SK-N-SH (cell line): ENCODE results near the gene C7orf33. TPM values are rescaled to one million over a fixed set of nuclear protein-coding genes. Genes with fewer than 3 reads are reported as not detected.

Experiments used
- CTCF ChIA-PET: fragments of 300-600, 350-600 bp; formaldehyde crosslinking; extraction: SDS; loops from one replicate; lab custom pipeline; 2021; lab: Yijun Ruan, JAX
- POLR2A ChIA-PET: fragments of 350-600 bp; sonication (Branson Sonifier 250); formaldehyde crosslinking; extraction: SDS; loops from one replicate; lab custom pipeline; 2020; ENCODE audit warnings: antibody characterized with exemption, inconsistent platforms; lab: Yijun Ruan, JAX
- DNase-seq: peaks from one replicate; pipeline ENCODE4 v3.0.0; 2012
- H2AFZ ChIP-seq: fragments of 200-600 bp; sonication (generic); 2 replicates; pipeline ENCODE4 v1.8.1; 2016; ENCODE audit warnings: antibody characterized with exemption, mild to moderate bottlenecking, low read depth
- H3F3A ChIP-seq: fragments of 200-600 bp; sonication (generic); replicated peaks from 2 replicates; pipeline ENCODE3; 2016; ENCODE audit warnings: antibody characterized with exemption, mild to moderate bottlenecking; ENCODE audit not compliant: insufficient read depth
- H3K27ac ChIP-seq, 2 experiments: fragments of 200-500 bp in 1 of 2; fragments of 200-600 bp in 1 of 2; sonication (Bioruptor generic) in 1 of 2; sonication (generic), shearing (Covaris generic) in 1 of 2; 2 replicates each; pipeline versions ENCODE4 v1.5.1 to v1.6.1; 2014 to 2016; ENCODE audit warnings: low read depth in 2 of 2, inconsistent platforms in 1 of 2, low read length in 1 of 2, mild to moderate bottlenecking in 1 of 2, mixed read lengths in 1 of 2
- H3K27me3 ChIP-seq: fragments of 200-600 bp; sonication (generic), shearing (Covaris generic); 2 replicates; pipeline ENCODE4 v1.6.1; 2016; ENCODE audit warnings: mixed run types; ENCODE audit not compliant: insufficient read depth
- H3K36me3 ChIP-seq, 2 experiments: fragments of 200-500 bp in 1 of 2; fragments of 200-600 bp in 1 of 2; sonication (Bioruptor generic) in 1 of 2; sonication (generic) in 1 of 2; replicated peaks in 1 of 2; 2 replicates each; pipeline versions ENCODE3 to v1.5.1; 2014 to 2016; ENCODE audit warnings: low read length in 1 of 2, mild to moderate bottlenecking in 1 of 2; ENCODE audit not compliant: insufficient read depth in 2 of 2, control insufficient read depth in 1 of 2
- H3K4me1 ChIP-seq, 2 experiments: fragments of 200-500 bp in 1 of 2; fragments of 200-600 bp in 1 of 2; sonication (Bioruptor generic) in 1 of 2; sonication (generic), shearing (Covaris generic) in 1 of 2; 2 replicates each; pipeline versions ENCODE4 v1.5.1 to v1.6.1; 2014 to 2016; ENCODE audit warnings: low read depth in 1 of 2, low read length in 1 of 2, mixed run types in 1 of 2; ENCODE audit not compliant: insufficient read depth in 2 of 2, control insufficient read depth in 1 of 2
- H3K4me2 ChIP-seq: fragments of 200-600 bp; sonication (generic), shearing (Covaris generic); 2 replicates; pipeline ENCODE4 v1.6.1; 2017; ENCODE audit warnings: mixed run types
- H3K4me3 ChIP-seq, 2 experiments: fragments of 200-500 bp in 1 of 2; fragments of 200-600 bp in 1 of 2; sonication (Bioruptor generic) in 1 of 2; sonication (generic), shearing (Covaris generic) in 1 of 2; 2 replicates each; pipeline versions ENCODE4 v1.5.1 to v1.8.1; 2014 to 2016; ENCODE audit warnings: low read depth in 2 of 2, inconsistent platforms in 1 of 2, low read length in 1 of 2, mild to moderate bottlenecking in 1 of 2, mixed read lengths in 1 of 2, moderate library complexity in 1 of 2
- H3K79me2 ChIP-seq: fragments of 200-600 bp; sonication (generic); 2 replicates; pipeline ENCODE4 v1.8.1; 2017; ENCODE audit warnings: mild to moderate bottlenecking; ENCODE audit not compliant: insufficient read depth
- H3K9ac ChIP-seq: fragments of 200-600 bp; sonication (generic); 2 replicates; pipeline ENCODE4 v1.6.1; 2017; ENCODE audit warnings: mixed run types
- H3K9me2 ChIP-seq: fragments of 200-600 bp; sonication (generic); 2 replicates; pipeline ENCODE4 v1.6.1; 2017; ENCODE audit warnings: mixed run types
- H3K9me3 ChIP-seq: fragments of 200-600 bp; sonication (generic); 2 replicates; pipeline ENCODE4 v1.6.1; 2017; ENCODE audit warnings: mixed run types, mild to moderate bottlenecking, moderate library complexity
- H4K20me1 ChIP-seq: fragments of 200-600 bp; sonication (generic); 2 replicates; pipeline ENCODE4 v1.6.1; 2017; ENCODE audit warnings: mild to moderate bottlenecking, mixed run types; ENCODE audit not compliant: insufficient read depth
- CTCF ChIP-seq: fragments of 200-600 bp; sonication (generic); IDR thresholded peaks from 2 replicates; pipeline ENCODE4 v1.6.1; 2017; ENCODE audit warnings: antibody characterized with exemption, mild to moderate bottlenecking, moderate library complexity
- EP300 ChIP-seq, 2 experiments: IDR thresholded peaks; 2 replicates each; pipeline versions ENCODE4 v1.4.0 to v1.6.1; 2012; ENCODE audit warnings: borderline replicate concordance in 1 of 2, low read depth in 1 of 2, low read length in 1 of 2
- EZH2phosphoT487 ChIP-seq: fragments of 200-600 bp; sonication (generic); IDR thresholded peaks from 2 replicates; pipeline ENCODE4 v1.6.1; 2017; ENCODE audit warnings: low read depth, mixed run types, mild to moderate bottlenecking, antibody characterized with exemption, moderate library complexity, borderline replicate concordance
- FOSL2 ChIP-seq: IDR thresholded peaks from 2 replicates; pipeline ENCODE4 v1.4.0; 2012; ENCODE audit warnings: low read depth, mild to moderate bottlenecking, moderate library complexity, borderline replicate concordance
- GABPA ChIP-seq: IDR thresholded peaks from 2 replicates; pipeline ENCODE4 v1.4.0; 2012; ENCODE audit warnings: low read depth, mild to moderate bottlenecking
- GATA2 ChIP-seq: sonication (generic); formaldehyde crosslinking; IDR thresholded peaks from 2 replicates; pipeline ENCODE4 v1.5.0; 2020; ENCODE audit warnings: mild to moderate bottlenecking, missing genetic modification reagents
- IRF3 ChIP-seq: fragments of 150-350 bp; IDR thresholded peaks from 2 replicates; pipeline ENCODE4 v1.6.1; 2016; ENCODE audit warnings: mild to moderate bottlenecking, low read depth, low read length
- JUND ChIP-seq: IDR thresholded peaks from 2 replicates; pipeline ENCODE4 v1.4.0; 2012
- MXI1 ChIP-seq: IDR thresholded peaks from 2 replicates; pipeline ENCODE4 v1.6.1; 2012; ENCODE audit warnings: mild to moderate bottlenecking, low read depth, low read length, improper control_type of control experiment
- REST ChIP-seq: IDR thresholded peaks from 2 replicates; pipeline ENCODE4 v1.6.1; 2012; ENCODE audit warnings: mild to moderate bottlenecking, low read depth, low read length, moderate library complexity
- RXRA ChIP-seq: IDR thresholded peaks from 2 replicates; pipeline ENCODE4 v1.4.0; 2012; ENCODE audit warnings: low read depth, mild to moderate bottlenecking, borderline replicate concordance
- WGBS: methylation state at CpG from one replicate; pipeline ENCODE4 v1.1.6; 2017; ENCODE audit warnings: low lambda C conversion rate; 5-methylcytosine and 5-hydroxymethylcytosine counted together
- polyA plus RNA-seq, 3 experiments: library from polyadenylated mRNA; depleted of rRNA; stranded (reverse); fragments of >200 nt; gene quantifications; 2 replicates each; pipeline ENCODE4 v1.2.3, GENCODE V29; 2012

C7orf33 gene
- polyA plus RNA-seq, 1 of the 3 experiments (the other 2 are of a cell fraction): not detected

- CTCF ChIA-PET: interaction anchor here (4.8 kb wide), 1 partner anchor 9 kb away, joined by 19 read pairs; no protein-coding TSS in a partner anchor
- no peaks in the 10 kb centered on the region for H3K36me3 ChIP-seq
- TF ChIP-seq GATA2 (CRISPR knock-in tag): no peak
- no peak for TF ChIP-seq EZH2phosphoT487
- no peak for TF ChIP-seq MXI1
- TF ChIP-seq EP300 (IDR thresholded peaks at IDR 0.05; ENCODE audit: borderline replicate concordance in 1 of 2, low read depth in 1 of 2, low read length in 1 of 2): no peak
- no peaks in the 10 kb centered on the region for H3K9me3 ChIP-seq
- H3K79me2 ChIP-seq: no peaks in the 10 kb centered on the region
- no peaks in the 10 kb centered on the region for H4K20me1 ChIP-seq
- no peak overlapping the region for H3K4me2 ChIP-seq
- peaks cover 8 to 16% of the 10 kb centered on the region in 2 experiments; a peak in 3 of 4 replicates for H3K4me1 ChIP-seq
- H3F3A ChIP-seq: peaks cover 16% of the 10 kb centered on the region
- H2AFZ ChIP-seq: no peak overlapping the region
- POLR2A ChIA-PET: no interaction called here
- H3K27ac ChIP-seq: no peak overlapping the region
- peaks cover 9% of the 10 kb centered on the region; the same call in 1 of the 2 replicates for H3K27me3 ChIP-seq
- H3K4me3 ChIP-seq: no peak overlapping the region
- no peak for DNase-seq
- WGBS: 87% methylated on average over 4 of the region's 4 CpGs
- no peaks in the 10 kb centered on the region for H3K9me2 ChIP-seq
- H3K9ac ChIP-seq: no peak overlapping the region
Observed at GRCh38 chr7:148611692-148612091, 21.1 kb downstream of the C7orf33 start.

GRCh38 chr7:148615085-148615730, 24.6 kb downstream of the C7orf33 start:
- Histone ChIP-seq H3K27me3 (peaks cover 9% of the 10 kb centered on the region; the same call in 1 of the 2 replicates), H3K36me3 (no peaks in the 10 kb centered on the region), H3K9ac (no peak overlapping the region), H3K4me3 (no peak overlapping the region), H3K4me2 (no peak overlapping the region), H3K79me2 (no peaks in the 10 kb centered on the region), H3K4me1 (no peaks in the 10 kb centered on the region), H3K9me2 (no peaks in the 10 kb centered on the region), H3K27ac (no peak overlapping the region), H3K9me3 (no peaks in the 10 kb centered on the region), H4K20me1 (no peaks in the 10 kb centered on the region), H2AFZ (no peak overlapping the region), H3F3A (no peaks in the 10 kb centered on the region)
- ChIA-PET POLR2A (no interaction called here), CTCF (interaction anchor here (1.1 to 1.8 kb wide), 3 partner anchors 8 to 14 kb away, joined by 3 to 9 read pairs (median 5); no protein-coding TSS in a partner anchor)
- TF ChIP-seq REST: no peak
- TF ChIP-seq CTCF: no peak
- TF ChIP-seq JUND: no peak
- TF ChIP-seq RXRA: no peak
- no peak for TF ChIP-seq FOSL2
- no peak for TF ChIP-seq GABPA
- TF ChIP-seq IRF3: no peak
- no peak for DNase-seq
- WGBS: 75% methylated on average over 6 of the region's 6 CpGs
